NCI-H226 (cell line): ENCODE results near the gene C10orf71.

Experiments
- DNase-seq: peaks from one replicate; pipeline ENCODE4 v3.0.0-alpha.2; 2015

Gene C10orf71

DNA sequence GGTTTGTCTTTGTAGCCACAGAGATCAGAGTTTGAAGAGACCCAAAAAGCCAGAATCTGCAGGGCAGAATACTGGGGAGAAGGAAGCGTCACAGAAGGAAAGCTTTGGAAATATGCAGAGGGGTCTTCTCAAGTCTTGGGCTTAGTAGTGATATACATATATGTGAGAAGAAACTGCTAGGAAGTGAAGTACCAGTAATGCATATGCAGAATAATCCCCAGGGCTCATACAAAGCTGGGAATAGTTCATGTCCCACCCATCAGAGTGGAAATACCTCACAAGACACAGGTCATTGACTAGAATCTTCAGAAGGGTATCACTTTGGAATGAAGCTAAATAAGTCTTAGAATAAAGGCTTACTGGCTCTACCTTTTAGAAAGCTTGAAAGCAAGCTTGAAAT, 39.6 kb downstream of the C10orf71 start:
- DNase-seq = no peak

DNA sequence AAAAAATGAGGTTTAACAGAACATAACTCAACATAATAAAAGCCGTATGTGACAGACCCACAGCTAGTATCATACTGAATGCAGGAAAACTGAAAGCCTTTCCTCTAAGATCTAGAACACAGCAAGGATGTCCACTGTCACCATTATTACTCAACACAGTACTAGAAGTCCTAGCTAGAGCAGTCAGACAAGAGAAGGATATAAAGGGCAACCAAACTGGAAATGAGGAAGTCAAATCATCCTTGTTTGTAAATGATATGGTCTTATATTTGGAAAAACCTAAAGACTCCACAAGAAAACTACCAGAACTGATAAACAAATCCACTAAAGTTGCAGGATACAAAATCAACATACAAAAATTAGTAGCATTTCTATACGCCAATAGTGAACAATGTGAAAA, 45.9 kb downstream of the C10orf71 start:
- DNase-seq = no peak

DNA sequence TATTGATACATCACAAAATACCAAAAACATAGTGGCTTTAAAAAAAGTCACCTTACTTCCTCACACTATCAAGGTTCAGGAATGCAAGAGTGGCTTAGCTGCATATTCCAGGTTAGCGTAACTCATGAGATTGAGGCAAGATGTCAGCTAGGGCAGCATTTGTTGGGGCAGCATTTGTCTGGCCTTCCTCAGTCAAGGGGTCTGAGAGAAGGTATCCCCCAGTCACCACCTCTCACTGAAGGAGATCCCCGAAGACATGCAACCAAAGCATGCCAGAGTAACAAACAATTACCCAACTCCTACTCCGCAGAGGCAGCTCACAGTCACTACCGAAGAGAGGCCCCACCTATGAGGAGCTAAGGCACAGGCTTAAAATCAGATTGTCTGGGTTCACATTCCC, 48.4 kb downstream of the C10orf71 start:
- no peak for DNase-seq

DNA sequence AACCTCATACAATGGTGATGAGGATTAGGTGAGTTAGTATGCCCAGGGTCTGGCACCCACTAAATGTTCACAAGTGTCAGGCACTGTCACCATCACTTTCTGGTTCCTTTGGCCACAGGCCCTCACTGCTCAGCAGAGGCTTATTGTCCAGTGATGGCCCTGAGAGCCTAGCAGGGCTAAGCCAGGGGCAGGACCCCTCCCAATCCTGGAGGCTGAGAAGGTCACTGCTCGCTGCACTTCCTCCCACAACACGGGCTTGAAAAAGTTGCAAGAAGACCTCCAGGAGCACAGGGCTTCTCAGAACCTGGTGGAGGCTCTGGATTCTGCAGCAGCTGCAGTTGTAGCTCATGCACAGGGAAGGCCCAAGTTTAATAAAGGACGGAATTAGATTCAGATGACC, 48.9 kb downstream of the C10orf71 start:
- DNase-seq = no peak

DNA sequence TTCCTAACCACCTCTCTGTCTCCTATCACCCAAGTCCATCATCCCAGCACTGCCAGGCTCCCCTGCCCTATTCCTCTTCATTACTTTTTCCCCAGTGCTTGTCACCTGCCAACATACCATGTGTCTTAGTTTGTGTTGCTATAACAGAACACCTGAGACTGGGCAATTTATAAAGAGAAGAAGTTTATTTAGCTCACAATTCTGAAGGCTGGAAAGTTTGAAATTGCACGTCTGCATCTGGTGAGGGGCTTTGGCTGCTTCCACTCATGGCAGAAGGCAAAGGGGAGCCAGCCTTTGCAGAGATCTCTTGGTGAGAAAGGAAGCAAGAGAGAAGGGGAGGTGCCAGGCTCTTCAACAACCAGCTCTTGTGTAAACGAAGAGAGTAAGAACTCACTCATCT, 49.6 kb downstream of the C10orf71 start:
- DNase-seq = no peak

DNA sequence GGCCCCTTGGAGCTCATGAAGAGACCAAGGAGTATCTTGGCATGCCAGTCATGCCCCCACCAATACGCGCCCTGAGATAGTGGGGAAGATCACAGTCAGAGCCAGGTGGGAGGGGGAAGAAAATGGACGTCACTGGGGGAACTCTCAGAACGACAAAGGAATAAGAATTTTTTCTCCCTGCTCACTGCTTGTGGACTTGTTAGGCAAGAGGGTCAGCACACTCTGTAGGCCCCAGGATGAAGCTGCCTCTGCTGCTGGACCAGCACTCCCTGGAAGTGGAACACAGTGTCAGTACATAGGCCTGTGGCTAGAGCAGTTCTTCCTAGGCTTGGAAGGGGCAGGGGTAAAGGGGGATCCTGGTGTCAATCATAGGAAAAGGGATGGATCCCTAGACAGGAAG, 50.4 kb downstream of the C10orf71 start:
- DNase-seq = no peak

DNA sequence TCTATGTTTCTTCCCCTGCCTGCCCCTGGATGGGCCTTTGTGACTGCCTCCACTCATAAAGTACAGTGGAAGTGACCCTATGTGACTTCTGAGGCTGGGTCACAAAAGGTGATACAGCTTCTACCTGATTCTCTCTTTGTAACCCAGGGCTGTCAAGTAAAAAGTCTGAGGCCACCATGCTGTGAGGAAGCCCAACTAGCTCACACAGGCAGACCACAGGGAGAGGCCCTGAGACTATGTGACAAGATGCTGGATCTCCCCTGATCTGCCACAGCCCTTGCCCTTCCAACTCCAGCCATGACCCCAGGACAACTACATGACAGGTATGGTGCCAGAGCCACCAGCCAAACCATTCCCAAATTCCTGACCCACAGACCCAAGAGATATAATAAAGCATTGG, 51.2 kb downstream of the C10orf71 start:
- DNase-seq = no peak

DNA sequence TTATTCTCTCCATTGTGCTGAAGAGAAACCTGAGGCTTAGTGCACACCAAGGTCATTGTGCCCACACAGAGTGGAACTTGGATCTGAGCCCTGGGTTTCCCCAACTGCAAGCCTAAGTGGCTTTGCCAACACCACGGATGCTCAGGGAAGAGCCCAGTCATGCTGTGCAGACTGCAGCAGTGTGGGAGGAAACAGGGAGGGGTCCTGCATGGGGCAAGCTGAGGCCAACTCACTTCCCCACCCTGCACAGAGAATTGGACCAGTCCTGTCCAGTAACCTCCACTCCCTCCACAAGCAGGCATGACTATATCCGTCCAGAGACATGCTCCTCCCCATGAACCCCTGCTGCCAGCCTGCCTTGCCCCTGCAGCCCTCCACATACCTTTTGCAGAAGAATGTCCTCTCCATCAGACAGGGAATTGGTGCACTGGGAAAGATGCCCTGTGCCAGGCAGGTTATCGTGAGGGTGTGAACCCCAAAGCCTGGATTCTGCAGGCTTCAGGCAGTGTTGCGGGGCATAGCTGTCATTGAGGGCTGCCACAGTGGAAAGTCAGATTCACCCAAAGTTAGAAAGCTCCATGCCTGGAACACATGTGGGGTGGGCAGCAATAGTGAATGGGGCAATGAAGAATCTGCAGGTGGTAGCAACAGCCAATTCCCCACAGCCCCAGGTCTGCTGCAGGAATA, 52.0 kb downstream of the C10orf71 start:
- no peak for DNase-seq

DNA sequence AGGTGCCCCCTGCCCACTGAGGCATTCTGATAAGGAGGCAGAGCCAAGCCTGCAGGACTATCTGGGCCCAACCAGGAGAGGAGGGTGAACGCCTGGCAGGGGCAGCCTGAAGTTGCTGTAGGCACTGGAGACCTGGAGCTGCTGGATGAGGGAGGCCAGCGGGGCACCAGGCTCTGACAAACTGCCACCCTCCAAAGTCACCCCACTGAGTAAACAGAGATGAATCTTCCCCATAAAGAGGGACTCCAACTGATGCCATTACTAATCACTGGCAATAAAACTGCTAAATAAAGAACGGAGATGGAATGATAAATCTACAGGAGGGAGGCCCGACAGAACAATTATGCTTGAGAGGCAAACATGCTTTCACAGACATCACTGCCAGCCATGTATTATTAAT, 52.7 kb downstream of the C10orf71 start:
- DNase-seq = no peak

DNA sequence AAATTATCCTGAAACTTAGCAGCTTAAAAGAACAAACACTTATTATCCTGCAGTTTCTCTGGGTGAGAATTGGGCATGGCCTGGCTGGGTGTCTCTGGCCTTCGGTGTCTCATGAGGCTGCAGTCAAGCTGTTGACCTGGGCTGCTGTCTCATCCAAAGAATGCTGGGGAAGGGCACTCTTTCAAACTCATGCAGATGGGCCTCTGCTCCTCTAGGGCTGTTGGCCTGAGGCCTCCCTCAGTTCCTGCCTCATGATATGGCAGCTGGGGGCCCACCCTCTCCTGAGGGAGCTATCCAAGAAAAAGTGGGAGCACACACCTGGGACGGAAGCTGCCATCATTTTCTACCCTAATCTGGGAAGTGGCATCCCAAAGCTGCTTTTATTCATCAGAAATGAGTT, 53.4 kb downstream of the C10orf71 start:
- DNase-seq = no peak

DNA sequence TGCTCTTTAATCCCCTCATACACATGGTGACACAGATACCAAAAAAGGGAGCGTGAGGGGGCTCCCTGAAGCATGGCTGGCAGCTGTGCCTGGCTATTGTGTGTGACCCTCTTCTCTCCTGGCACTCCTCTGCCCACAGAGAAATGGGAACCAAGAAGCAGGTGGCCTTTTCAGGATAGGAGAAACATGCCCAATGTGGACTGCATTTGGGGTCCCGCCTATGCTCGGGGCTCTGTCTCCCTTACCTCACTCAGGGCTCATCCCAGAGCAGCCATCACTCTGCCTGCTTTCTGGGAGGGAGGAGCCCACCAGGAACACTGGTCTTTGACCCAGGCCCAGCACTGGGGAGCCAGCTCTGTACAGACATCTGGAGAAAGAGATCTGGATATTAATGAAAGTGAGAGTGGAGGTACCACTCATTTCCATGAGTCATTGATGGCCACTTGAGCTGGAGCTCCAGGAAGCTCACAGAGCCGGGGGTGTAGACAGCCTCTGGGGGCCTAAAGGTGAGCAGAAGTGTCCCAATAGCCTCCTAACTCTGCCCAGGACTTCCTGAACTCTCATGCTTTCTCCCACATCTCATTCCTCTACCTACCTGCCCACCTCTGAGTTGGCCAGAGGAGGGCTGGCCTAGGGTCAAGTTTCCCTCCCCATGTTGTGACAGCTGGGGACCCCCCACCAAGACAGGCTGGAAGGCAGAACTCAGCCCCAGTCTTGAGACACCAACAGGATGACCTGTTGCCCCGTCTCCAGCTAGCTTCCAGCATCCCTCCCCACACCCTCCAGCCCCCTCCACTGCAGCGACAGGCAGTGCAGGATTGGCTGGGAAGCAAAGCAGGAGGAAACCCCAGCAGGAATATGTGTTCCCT, 54.3 kb downstream of the C10orf71 start:
- no peak for DNase-seq

DNA sequence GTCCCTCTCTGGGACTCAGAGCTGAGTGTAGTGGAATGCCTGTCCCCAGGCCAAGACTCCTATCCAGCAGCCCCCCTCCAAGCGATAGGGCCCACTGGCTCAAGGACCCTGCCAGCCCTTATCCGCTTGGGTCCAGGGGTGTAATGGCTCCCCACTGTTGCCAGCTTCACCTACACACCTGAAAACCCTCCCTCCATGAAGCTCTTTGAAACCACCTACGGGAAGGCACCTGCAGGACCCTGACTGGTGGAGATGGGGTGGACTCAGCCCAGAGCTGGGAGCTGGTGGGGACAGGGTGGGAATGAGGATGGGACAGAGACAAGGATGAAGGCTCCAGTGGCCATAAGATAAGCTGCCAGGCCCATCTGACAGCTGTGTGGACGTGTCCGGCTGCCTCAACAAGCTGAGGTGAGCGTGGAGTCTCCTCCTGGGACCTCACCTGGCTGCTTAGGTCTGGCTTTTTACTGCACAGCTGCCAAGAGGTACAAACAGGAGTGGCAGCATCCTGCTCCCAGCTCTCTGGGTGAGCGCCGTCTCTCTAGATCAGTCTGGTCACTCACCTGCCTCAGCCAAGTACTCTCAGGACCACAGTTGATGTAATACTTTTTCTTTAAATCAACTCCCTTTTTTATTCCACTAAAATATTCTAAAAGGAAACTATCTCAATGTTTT, 55.1 kb downstream of the C10orf71 start:
- no peak for DNase-seq

DNA sequence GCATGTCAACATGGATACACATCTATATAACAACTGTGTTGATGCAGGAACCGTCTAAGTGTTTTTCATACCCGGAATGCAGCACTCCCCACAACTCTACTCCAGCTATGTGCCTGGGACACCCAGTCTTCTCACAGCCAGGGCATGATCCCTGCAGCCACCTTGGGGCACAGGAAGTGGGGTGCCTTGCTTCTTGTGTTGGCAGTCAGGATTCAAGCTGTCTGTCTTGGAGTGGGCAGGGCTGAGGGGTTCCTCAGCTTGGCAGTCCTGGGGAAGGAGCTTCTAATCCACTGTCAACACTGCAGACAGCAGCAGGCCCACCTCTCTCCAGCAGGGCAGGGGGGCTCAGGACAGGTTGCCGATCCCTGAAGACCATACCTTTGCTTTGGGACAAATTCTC, 55.6 kb downstream of the C10orf71 start:
- no peak for DNase-seq

DNA sequence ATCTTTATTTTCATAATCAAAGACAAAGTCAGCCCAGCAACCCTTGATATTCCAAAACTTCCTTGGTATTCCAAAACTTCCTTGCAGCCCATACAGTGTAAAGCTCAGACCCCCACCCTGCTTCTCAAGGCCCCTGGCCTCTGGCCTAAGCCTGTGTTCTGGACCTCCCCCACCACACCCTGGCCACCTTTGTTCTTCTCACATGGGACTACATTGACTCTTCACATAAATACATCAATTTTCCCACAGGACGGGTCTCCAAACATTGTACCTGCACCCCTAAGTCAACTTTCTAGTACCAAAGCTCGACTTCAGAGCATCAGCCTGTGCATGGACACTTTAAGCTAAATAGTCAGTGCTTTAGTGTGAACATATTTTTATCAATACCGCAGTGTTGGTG, 56.3 kb downstream of the C10orf71 start:
- no peak for DNase-seq

DNA sequence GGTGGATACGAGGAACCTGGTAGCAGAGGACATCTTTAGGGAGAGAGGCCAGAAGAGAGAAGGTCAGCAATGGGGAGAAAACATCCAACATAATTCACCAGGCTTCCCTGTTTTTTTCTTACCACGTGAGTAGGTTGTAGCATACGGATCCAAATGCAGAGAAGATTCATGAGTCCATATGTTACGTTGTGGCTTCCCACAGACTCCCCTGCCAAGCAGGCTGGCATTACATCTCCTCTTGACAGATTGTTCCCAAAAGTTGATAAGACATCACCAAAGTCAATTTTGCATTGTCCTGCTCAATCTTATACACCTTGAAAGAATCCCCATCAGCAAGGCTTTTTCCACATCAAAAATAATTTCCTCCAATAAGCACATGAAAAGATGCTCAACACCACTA, 57.2 kb downstream of the C10orf71 start:
- DNase-seq = no peak

DNA sequence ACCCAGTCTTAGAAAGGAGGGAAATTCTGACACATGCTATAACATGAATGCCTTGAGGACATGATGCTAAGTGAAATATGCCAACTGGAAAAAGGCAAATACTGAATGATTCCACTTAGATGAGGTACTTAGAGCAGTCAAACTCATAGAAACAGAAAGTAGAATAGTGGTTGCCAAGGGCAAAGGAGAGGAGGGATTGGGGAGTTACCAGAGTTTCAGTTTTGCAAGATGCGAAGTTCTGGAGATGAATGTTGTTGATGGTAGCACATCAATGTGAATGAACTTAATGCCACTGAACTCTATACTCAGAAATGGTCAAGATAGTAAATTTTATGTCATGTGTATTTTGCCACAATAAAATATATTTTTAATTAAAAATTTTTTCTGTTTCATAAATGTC, 58.0 kb downstream of the C10orf71 start:
- DNase-seq = no peak

DNA sequence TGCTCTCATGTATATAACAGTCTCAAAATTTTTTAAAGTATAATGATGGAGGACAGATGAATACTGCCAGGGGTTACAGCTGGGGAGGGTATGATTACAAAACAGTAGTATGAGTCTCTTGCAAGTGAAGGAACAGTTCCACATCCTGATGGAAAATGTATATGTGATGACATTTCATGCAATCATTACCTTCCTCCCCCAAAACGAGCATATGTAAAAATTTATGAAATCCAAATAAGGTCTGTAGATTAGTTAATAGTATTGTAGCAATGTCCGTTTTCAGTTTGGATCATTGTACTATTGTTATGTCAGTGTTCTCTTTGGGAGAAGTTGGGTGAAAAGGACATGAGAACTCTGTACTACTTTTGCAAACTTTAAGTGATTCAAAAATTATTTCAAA, 58.9 kb downstream of the C10orf71 start:
- no peak for DNase-seq

DNA sequence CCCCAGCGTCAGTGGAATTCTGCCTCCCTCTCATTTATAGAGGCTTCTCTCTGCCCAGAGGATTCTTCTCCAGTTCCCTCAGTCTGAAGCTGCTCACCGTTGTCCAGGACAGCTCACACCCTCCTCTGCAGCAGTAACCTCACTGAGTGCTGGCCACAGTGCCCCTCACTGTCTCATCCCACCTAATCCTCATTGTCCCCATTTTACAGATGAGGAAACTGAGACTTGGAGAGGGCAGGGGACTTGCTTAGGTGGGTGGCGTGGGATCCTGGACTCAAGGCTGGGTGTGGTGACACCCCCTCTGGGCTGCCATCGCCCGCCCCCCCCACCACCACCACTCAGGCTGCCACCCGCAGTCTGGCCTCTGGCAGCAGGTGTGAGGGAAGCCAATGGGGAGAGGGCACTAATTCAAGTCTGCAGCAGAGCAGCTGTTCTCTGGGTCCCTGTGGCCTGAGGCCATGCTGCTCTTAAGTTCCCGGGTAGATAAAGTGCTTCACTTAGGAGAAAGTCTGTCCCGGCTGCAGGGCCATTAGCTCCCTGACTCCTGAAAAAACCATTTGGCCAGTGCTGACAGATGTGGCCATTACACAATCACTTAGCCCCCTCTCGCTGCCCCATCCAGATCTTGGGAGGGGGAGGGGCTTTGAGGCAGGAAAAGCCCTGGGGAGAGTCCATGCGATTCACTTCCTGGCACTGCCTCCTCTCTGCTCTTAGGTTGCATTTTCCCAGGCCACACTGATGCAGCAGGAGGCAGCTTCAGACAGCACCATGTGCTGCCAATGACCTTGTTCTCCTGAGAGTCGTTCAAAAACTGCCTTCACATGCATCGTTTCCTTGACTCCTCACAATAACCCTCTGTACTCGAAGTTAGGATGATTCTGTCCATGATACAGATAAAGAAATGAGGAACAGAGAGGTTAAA, 60.6 kb downstream of the C10orf71 start:
- DNase-seq = no peak

DNA sequence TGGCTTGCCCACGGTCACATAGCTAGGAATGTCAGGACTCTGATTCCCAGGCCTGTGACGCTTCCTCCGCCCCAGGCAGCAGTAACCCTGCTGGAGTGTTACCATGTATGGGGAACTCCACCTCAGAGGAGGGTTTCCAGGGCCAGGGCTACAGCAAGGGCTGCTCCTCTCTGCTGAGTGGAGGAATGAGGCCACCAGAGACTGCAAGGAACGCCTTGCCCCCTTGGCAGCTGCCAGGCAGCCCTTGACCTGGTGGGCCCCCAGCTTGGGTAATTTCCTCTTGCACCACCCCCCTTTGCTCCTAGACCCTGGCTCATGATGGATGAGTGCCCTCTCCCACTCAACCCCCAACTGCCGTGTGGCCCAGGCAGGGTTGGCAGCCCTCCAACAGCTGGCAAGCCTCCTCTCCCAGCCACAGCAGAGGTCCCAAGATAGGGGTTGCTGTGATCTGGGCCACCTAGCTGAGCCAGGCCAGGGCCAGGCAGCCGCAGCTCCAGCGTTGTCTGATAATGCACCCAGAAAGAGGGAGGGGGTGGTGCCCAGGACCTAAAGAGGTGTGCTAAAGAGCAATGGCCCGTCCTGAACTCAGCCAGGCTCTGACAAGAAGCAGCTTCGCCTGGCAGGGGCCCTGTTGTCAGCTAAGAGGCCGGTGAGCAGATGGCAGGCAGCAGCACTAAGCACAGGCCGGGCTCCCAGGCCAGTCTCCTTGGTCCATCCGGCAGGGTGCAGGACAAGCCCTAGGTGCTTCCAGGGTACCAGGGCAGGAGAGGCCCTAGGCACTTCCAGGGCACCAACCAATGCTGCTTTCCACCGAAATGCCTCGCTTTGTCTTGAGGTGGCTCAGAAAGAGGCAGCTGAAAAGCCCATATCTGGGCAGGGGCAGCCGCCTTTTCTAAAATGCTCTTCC, 61.6 kb downstream of the C10orf71 start:
- no peak for DNase-seq

DNA sequence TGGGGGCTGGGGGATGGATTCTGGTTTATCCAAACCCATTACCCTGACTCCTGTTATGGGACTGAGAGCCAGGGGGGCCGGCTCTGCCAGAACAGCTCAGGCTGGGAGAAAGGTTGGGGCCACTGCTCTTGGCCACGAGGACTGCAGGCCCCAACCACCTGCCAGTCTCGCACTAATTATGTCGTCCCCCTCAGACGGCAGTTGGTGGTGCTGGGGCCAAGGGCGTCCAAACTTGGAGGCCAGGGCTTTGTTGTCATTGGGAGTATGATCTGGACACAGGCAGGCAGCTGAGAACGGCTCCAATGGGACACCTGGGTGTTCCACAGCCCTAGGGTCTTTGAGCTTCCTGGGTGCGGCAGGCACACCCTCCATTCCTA, 62.2 kb downstream of the C10orf71 start:
- DNase-seq = no peak

DNA sequence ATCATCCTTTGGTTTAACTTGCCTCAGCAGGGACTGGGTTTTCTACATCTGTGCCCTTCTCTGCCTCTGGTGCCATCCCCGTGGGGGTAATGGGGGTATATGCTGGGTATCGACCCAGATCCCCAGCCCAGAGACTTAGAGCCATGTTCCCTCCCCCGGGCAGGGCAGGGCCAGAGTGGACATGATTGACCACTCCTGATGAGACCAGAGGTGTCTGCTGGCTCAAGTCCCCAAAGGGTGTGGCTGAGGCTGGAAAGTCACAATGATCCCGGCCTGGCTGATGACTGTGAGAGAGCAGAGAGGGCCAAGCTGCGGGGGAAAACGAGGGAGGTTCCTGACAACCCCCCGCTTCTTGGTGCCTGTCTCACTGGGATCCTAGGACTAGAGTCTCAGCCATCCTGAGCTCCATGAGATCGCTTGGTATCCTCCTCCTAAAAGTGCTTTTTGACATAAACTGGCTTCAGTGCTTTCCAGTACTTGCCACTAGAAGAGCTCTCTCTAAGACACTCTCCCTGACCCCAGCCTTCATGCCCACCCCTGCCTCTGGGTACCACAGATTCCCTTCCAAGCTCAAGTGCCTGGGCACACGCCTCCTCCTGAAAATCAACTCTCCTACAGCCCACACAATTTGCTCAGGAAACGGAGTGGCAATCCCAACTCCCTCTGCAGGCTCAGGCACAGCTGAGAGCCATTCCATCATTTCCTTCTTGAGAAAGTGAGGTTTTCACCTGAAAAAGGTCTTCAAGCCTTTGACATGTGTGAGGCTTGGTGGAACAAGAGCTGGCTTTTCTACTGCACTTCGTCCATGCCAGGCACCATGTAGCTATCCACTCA, 63.0 kb downstream of the C10orf71 start:
- no peak for DNase-seq
